HG02588 (cell line): Measurements from ENCODE around the gene REEP5.
"Not testable (repeated sequence)": the region's sequence is repeated elsewhere in the genome, so short reads cannot be mapped to it uniquely, and the experiment has no call there.

Experiments
- ATAC-seq: cut with Tn5 transposase; IDR thresholded peaks from one replicate; pipeline ENCODE4 v1.9.1; 2021; ENCODE audit warnings: mild to moderate bottlenecking, moderate library complexity; ENCODE audit not compliant: unreplicated experiment

The REEP5 gene

GRCh38 chr5:112933651-112934365, 11.8 kb upstream of the REEP5 start:
- no peak for ATAC-seq

- ATAC-seq, result no peak
Observed at GRCh38 chr5:112933105-112933504, 11.1 kb upstream of the REEP5 start.

GRCh38 chr5:112931473-112931872, 9.4 kb upstream of the REEP5 start:
- ATAC-seq, result no peak

GRCh38 chr5:112930082-112930344, 8.0 kb upstream of the REEP5 start:
- ATAC-seq, result no peak

GRCh38 chr5:112929336-112930081, 7.5 kb upstream of the REEP5 start:
- peak; percentile 77 for ATAC-seq

GRCh38 chr5:112923988-112924387, 2.0 kb upstream of the REEP5 start:
- ATAC-seq, result no peak

GRCh38 chr5:112923148-112923917, 1.3 kb upstream of the REEP5 start:
- peak; percentile 27 for ATAC-seq

- peak; percentile 39 for ATAC-seq
Observed at GRCh38 chr5:112921026-112921832, 798 bp downstream of the REEP5 start.

GRCh38 chr5:112919972-112920371, 2.1 kb downstream of the REEP5 start:
- ATAC-seq, result no peak

- ATAC-seq, result no peak
Observed at GRCh38 chr5:112918679-112919078, 3.3 kb downstream of the REEP5 start.

- ATAC-seq, result no peak
Observed at GRCh38 chr5:112918136-112918535, 3.9 kb downstream of the REEP5 start.

- ATAC-seq, result no peak
Observed at GRCh38 chr5:112917453-112917995, 4.5 kb downstream of the REEP5 start.

- ATAC-seq, result no peak
Observed at GRCh38 chr5:112915831-112916230, 6.2 kb downstream of the REEP5 start.

- no peak for ATAC-seq
Observed at GRCh38 chr5:112914584-112914983, 7.4 kb downstream of the REEP5 start.

GRCh38 chr5:112910529-112910928, 11.5 kb downstream of the REEP5 start:
- no peak for ATAC-seq

GRCh38 chr5:112908854-112909253, 13.2 kb downstream of the REEP5 start:
- no peak for ATAC-seq

GRCh38 chr5:112907166-112907631, 14.8 kb downstream of the REEP5 start:
- no peak for ATAC-seq

- ATAC-seq, result no peak
Observed at GRCh38 chr5:112906637-112907036, 15.4 kb downstream of the REEP5 start.

GRCh38 chr5:112904996-112905395, 17.0 kb downstream of the REEP5 start:
- ATAC-seq, result not testable (repeated sequence)

GRCh38 chr5:112902561-112902960, 19.5 kb downstream of the REEP5 start:
- no peak for ATAC-seq

GRCh38 chr5:112895682-112896081, 26.3 kb downstream of the REEP5 start:
- no peak for ATAC-seq
